Pancreas (tissue), 10 donors: ENCODE measurements around the gene AP1B1. TPM values are rescaled to one million over a fixed set of nuclear protein-coding genes. Genes with fewer than 3 reads are reported as not detected.

Source experiments
- ATAC-seq, 4 donors: fragments of 200-7000 bp; cut with Tn5 transposase; one replicate each; pipeline versions ENCODE4 v1.8.0 to v1.9.1; 2020; ENCODE audit warnings: mild to moderate bottlenecking in 4 of 4, moderate library complexity in 4 of 4
- DNase-seq, 6 donors: peaks; one replicate each; pipeline ENCODE4 v3.0.0-alpha.2; 2020
- FAIRE-seq: peaks from 2 replicates; lab custom pipeline; 2012; peaks lifted over from hg19 to GRCh38; lab: Jason Lieb, UNC
- H3K27ac ChIP-seq, 4 donors: fragments of 200-600 bp; sonication (generic); 1 replicate in 3 of 4; 2 replicates in 1 of 4; pipeline versions ENCODE4 v1.5.0 to v1.8.0; 2020
- H3K27me3 ChIP-seq, 4 donors: fragments of 200-600 bp; one replicate each; pipeline ENCODE4 v1.8.0; 2021
- H3K36me3 ChIP-seq, 3 donors: fragments of 200-600 bp; sonication (generic) in 1 of 3; one replicate each; pipeline versions ENCODE4 v1.5.0 to v1.8.0; 2020 to 2021
- H3K4me1 ChIP-seq, 3 donors: fragments of 200-600 bp; one replicate each; pipeline ENCODE4 v1.8.0; 2021
- H3K4me3 ChIP-seq, 4 donors: fragments of 200-600 bp; sonication (generic) in 2 of 4; one replicate each; pipeline versions ENCODE4 v1.5.0 to v1.8.0; 2020 to 2021
- H3K9me3 ChIP-seq, 4 donors: fragments of 200-600 bp; one replicate each; pipeline ENCODE4 v1.8.0; 2021
- CTCF ChIP-seq, 4 donors: fragments of 200-600 bp; sonication (generic) in 3 of 4; IDR thresholded peaks; one replicate each; pipeline versions ENCODE4 v1.5.0 to v1.8.0; 2021; ENCODE audit warnings: antibody characterized with exemption in 4 of 4
- WGBS, 2 donors: extraction: QIAGEN DNeasy Blood & Tissue Kit; methylation state at CpG; one replicate each; pipeline ENCODE4 v1.1.7; 2013; 5-methylcytosine and 5-hydroxymethylcytosine counted together
- intact Hi-C, 3 donors: fragments of 100-400 bp; cut with DNase I; formaldehyde crosslinking; loops; one replicate each; pipeline versions ENCODE4 v1.11.1 to v1.14.2; 2022
- polyA plus RNA-seq, 2 donors: library from polyadenylated mRNA; stranded (reverse); fragments of 200-250 nt; gene quantifications; one replicate each; pipeline ENCODE4 v1.2.3, GENCODE V29; 2013
- total RNA-seq, 6 donors: library from RNA; stranded (reverse); fragmentation: NEBNext Ultra II Directional in 4 of 6; extraction: Animal tissue kit (Norgen Biotek cat#: 25700) in 4 of 6; gene quantifications; one replicate each; pipeline versions ENCODE4 v1.2.1 to v1.2.4, GENCODE V29; 2021 to 2023
- donor health status: healthy with polysubstance abuse.
- donor health status: DM: no; HTN: no; CAD: no; lungs with moderate emphysema.
- donor health status: DM: no; HTN: no; CAD: no.
- donor health status: control.
- donor health status: control.
- donor health status: Bipolar disorder and iron deficiency.
- donor health status: DM: yes; HTN: yes; CAD: no.
- donor health status: DM: no; HTN: no; CAD: no.
- donor health status: DM: no; HTN: no; CAD: no.
- donor health status: DM: yes; HTN: yes; CAD: no.

Gene AP1B1
- total and polyA plus RNA-seq, 8 donors, result 27.5 to 49.9 (median 35.8) TPM

DNA sequence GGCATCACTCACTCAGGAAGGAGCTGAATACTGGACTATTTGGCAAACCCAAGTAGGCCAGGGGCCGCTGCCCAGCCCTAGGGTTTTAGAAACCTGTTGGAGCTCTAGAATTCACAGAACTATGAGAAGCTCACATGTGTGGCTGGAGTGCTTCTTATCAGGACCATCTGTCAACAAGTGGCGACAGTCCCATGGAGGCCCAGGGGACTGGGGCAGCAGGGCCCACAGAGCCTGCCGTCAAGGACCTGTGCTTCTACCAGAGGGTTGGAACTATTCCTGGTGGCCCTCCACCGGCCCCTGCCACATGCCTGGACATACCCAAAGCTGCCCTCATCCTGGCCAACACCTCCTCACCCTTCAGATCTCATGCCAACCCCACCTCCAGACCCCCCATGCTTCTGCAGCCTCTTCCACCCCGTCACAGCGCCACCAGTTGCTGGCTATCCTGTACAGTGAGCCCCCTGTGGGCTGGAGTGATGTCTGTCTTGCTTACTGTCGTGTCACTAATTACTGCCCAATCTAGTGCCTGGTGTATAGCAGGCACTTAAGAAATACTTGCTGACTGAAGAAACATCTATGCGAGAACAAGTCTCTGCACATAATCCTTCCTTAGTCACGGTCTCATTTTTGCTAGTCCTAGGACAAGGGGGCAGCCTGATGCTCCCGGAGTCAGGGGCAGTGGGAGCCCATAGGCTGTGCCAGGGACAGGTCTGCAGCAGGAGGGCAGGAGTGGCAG is 45.6 kb downstream of the AP1B1 start:
- FAIRE-seq, result no peak
- Histone ChIP-seq H3K27ac (peak overlapping the region; percentile 63 to 71 (median 68)), H3K36me3 (peaks cover 7 to 43% (median 9%) of the 10 kb centered on the region in 3 donors), H3K27me3 (no peaks in the 10 kb centered on the region), H3K9me3 (no peaks in the 10 kb centered on the region), H3K4me3 (no peak overlapping the region), H3K4me1 (peaks cover 29 to 31% (median 31%) of the 10 kb centered on the region in 3 donors)
- no peak for TF ChIP-seq CTCF (IDR thresholded peaks at IDR 0.05)
- intact Hi-C loops, result no loop called here
- ATAC-seq, result peak; percentile 65 to 80 (median 76)
- WGBS, 2 donors, result 41 to 44% methylated on average over 10 of the region's 10 CpGs
- DNase-seq, result peak in 5 of 6 donors; percentile 67 to 86 (median 74)

DNA sequence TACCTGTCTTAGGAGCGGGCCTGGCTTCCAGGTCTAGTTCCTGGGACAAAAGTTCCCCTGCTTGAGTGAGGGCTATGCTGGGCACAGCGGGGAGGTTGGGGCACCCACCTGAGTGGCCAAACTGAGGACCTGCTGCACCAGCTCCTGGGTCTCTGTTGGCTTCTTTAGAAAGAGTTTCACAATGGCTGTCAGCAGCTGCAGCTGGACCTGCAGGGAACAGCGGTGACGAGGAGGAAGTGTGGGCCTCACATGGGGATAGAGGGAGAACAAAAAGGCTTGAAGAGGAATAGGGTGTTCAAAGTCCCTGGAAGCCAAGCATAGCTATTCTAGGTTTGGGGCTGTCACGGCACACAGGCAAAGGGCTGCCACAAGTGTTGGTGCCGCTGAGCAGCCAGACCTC is 46.2 kb downstream of the AP1B1 start:
- Histone ChIP-seq H3K27me3 (no peaks in the 10 kb centered on the region), H3K4me1 (peaks cover 29 to 31% (median 31%) of the 10 kb centered on the region in 3 donors), H3K27ac (peak overlapping the region; percentile 63 to 71 (median 68)), H3K9me3 (no peaks in the 10 kb centered on the region), H3K36me3 (peaks cover 8 to 44% (median 9%) of the 10 kb centered on the region in 3 donors), H3K4me3 (no peak overlapping the region)
- TF ChIP-seq CTCF (IDR thresholded peaks at IDR 0.05), result no peak
- intact Hi-C loops, result no loop called here
- no peak for DNase-seq
- FAIRE-seq, result no peak
- peak; percentile 6 to 20 (median 12) for ATAC-seq
- 59 to 62% methylated on average over 6 of the region's 6 CpGs for WGBS, 2 donors

DNA sequence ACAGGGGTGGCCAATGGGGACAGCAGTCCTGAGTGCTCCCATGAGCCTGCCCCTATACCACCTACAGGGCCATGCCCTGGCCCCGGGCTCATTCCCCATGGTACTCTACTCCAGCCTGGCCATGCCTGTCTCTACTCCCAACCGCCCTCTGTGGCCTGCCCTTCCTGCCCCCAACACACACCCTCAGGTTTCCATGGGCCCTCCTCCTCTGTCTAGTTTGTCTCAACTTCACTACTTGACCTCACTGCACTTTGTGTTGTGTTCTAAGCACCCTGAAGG is 46.6 kb downstream of the AP1B1 start:
- FAIRE-seq, result no peak
- intact Hi-C loops, result no loop called here

GRCh38 chr22:29341056-29341848 is 47.1 kb downstream of the AP1B1 start:
- Histone ChIP-seq H3K27ac (peak overlapping the region; percentile 63 to 71 (median 68)), H3K4me3 (no peak overlapping the region), H3K4me1 (peaks cover 29 to 31% (median 31%) of the 10 kb centered on the region in 3 donors), H3K27me3 (no peaks in the 10 kb centered on the region), H3K36me3 (peaks cover 8 to 48% (median 9%) of the 10 kb centered on the region in 3 donors), H3K9me3 (no peaks in the 10 kb centered on the region)
- intact Hi-C loops, result no loop called here
- WGBS, 2 donors, result 89 to 90% methylated on average over 25 of the region's 25 CpGs
- peak in 1 of 6 donors; percentile 68 for DNase-seq
- no peak for TF ChIP-seq CTCF (IDR thresholded peaks at IDR 0.05)
- no peak for ATAC-seq
- FAIRE-seq, result no peak

More for the DNA sequence above, 46.6 kb downstream of the AP1B1 start:
- DNase-seq (peak in 1 of 6 donors; percentile 72), ATAC-seq (no peak)
- TF ChIP-seq CTCF (IDR thresholded peaks at IDR 0.05), result no peak
- H3K36me3 ChIP-seq, result peaks cover 8 to 48% (median 9%) of the 10 kb centered on the region in 3 donors
- 86 to 97% methylated on average over 2 of the region's 2 CpGs for WGBS, 2 donors
- H3K4me3 ChIP-seq, result no peak overlapping the region
- no peaks in the 10 kb centered on the region for H3K27me3 ChIP-seq
- peak overlapping the region; percentile 63 to 71 (median 68) for H3K27ac ChIP-seq
- H3K9me3 ChIP-seq, result no peaks in the 10 kb centered on the region
- peaks cover 29 to 31% (median 31%) of the 10 kb centered on the region in 3 donors for H3K4me1 ChIP-seq
